GM23338 (cell line): ENCODE data around the gene MCM9. TPM values are rescaled to one million over a fixed set of nuclear protein-coding genes. Genes with fewer than 3 reads are reported as not detected.

Experiments
- ATAC-seq: fragments of 200-7000 bp; cut with Tn5 transposase; 3 replicates; pipeline ENCODE4 v1.9.1; 2020
- DNase-seq: peaks from one replicate; pipeline ENCODE4 v3.0.0-alpha.2; 2015; ENCODE audit warnings: low spot score
- H2AFZ ChIP-seq: fragments of 200-600 bp; sonication (generic); 2 replicates; pipeline ENCODE4 v1.8.0; 2016; ENCODE audit warnings: antibody characterized with exemption, mild to moderate bottlenecking, moderate library complexity
- H3F3A ChIP-seq: fragments of 200-600 bp; sonication (generic); replicated peaks from 2 replicates; pipeline ENCODE4 v1.8.0; 2017; ENCODE audit warnings: antibody characterized with exemption, mixed run types, low read depth
- H3K27ac ChIP-seq: fragments of 200-600 bp; sonication (generic); 2 replicates; pipeline ENCODE4 v1.6.1; 2016; ENCODE audit warnings: low read depth
- H3K27me3 ChIP-seq: fragments of 200-600 bp; sonication (generic); 2 replicates; pipeline ENCODE4 v1.8.0; 2016; ENCODE audit warnings: mild to moderate bottlenecking, mixed run types, moderate library complexity; ENCODE audit not compliant: insufficient read depth
- H3K36me3 ChIP-seq: fragments of 200-600 bp; sonication (generic); 2 replicates; pipeline ENCODE4 v1.8.0; 2016; ENCODE audit warnings: mild to moderate bottlenecking; ENCODE audit not compliant: insufficient read depth
- H3K4me1 ChIP-seq: fragments of 200-600 bp; sonication (generic); 2 replicates; pipeline ENCODE4 v1.8.0; 2016; ENCODE audit warnings: mild to moderate bottlenecking, moderate library complexity; ENCODE audit not compliant: insufficient read depth
- H3K4me2 ChIP-seq: fragments of 200-600 bp; sonication (generic); 2 replicates; pipeline ENCODE4 v1.7.1; 2017; ENCODE audit warnings: mixed run types
- H3K4me3 ChIP-seq: fragments of 200-600 bp; sonication (generic); 2 replicates; pipeline ENCODE4 v1.6.1; 2016; ENCODE audit warnings: mixed run types
- H3K79me2 ChIP-seq: fragments of 200-600 bp; sonication (generic); replicated peaks from 2 replicates; pipeline ENCODE4 v1.8.0; 2017; ENCODE audit warnings: mild to moderate bottlenecking; ENCODE audit not compliant: insufficient read depth
- H3K9me2 ChIP-seq: fragments of 200-600 bp; sonication (generic); 2 replicates; pipeline ENCODE4 v1.8.0; 2017; ENCODE audit not compliant: insufficient read depth
- H4K20me1 ChIP-seq: fragments of 200-600 bp; sonication (generic); replicated peaks from 2 replicates; pipeline ENCODE4 v1.8.0; 2017; ENCODE audit warnings: mild to moderate bottlenecking; ENCODE audit not compliant: insufficient read depth
- H3K27ac Mint-ChIP-seq: 2 replicates; pipeline ENCODE4 v1.8.0; 2020; ENCODE audit warnings: inconsistent platforms, mild to moderate bottlenecking, moderate library complexity, mixed read lengths
- H3K27me3 Mint-ChIP-seq: 3 replicates; pipeline ENCODE4 v1.8.0; 2022; ENCODE audit warnings: low read depth, mild to moderate bottlenecking, moderate library complexity, mixed read lengths, inconsistent platforms; ENCODE audit not compliant: insufficient read depth, poor library complexity
- H3K36me3 Mint-ChIP-seq: 3 replicates; pipeline ENCODE4 v1.8.0; 2021; ENCODE audit warnings: low read depth, mild to moderate bottlenecking, inconsistent platforms, moderate library complexity, mixed read lengths
- H3K4me1 Mint-ChIP-seq: 3 replicates; pipeline ENCODE4 v1.8.0; 2020; ENCODE audit warnings: mild to moderate bottlenecking, inconsistent platforms, mixed read lengths
- H3K4me3 Mint-ChIP-seq: 3 replicates; pipeline ENCODE4 v1.8.0; 2021; ENCODE audit warnings: moderate library complexity, mild to moderate bottlenecking, inconsistent platforms, mixed read lengths
- H3K9me3 Mint-ChIP-seq: 3 replicates; pipeline ENCODE4 v1.8.0; 2020; ENCODE audit warnings: moderate library complexity, mild to moderate bottlenecking, inconsistent platforms, mixed read lengths
- CREB1 ChIP-seq: fragments of 250-450 bp; sonication (Bioruptor Pico); IDR thresholded peaks from 2 replicates; pipeline ENCODE4 v1.5.0; 2020; ENCODE audit warnings: low read depth, mild to moderate bottlenecking, moderate library complexity
- EZH2phosphoT487 ChIP-seq: fragments of 200-600 bp; sonication (generic); IDR thresholded peaks from one replicate; pipeline ENCODE4 v1.8.1; 2018; ENCODE audit warnings: antibody characterized with exemption; ENCODE audit not compliant: unreplicated experiment
- JUNB ChIP-seq: IDR thresholded peaks from one replicate; pipeline ENCODE4 v1.6.1; 2016; ENCODE audit warnings: antibody characterized with exemption; ENCODE audit not compliant: unreplicated experiment
- NANOG ChIP-seq: IDR thresholded peaks from 2 replicates; pipeline ENCODE4 v1.6.1; 2016; ENCODE audit warnings: antibody characterized with exemption, borderline replicate concordance
- POLR2AphosphoS5 ChIP-seq: IDR thresholded peaks from 2 replicates; pipeline ENCODE4 v1.6.1; 2016; ENCODE audit warnings: antibody characterized with exemption, low read depth
- STAT1 ChIP-seq: IDR thresholded peaks from one replicate; pipeline ENCODE4 v1.6.1; 2016; ENCODE audit warnings: antibody characterized with exemption; ENCODE audit not compliant: unreplicated experiment
- ZNF114 ChIP-seq: fragments of 250-450 bp; sonication (Bioruptor Pico); IDR thresholded peaks from 2 replicates; pipeline ENCODE4 v1.5.0; 2020; ENCODE audit warnings: mild to moderate bottlenecking, moderate library complexity
- ZNF331 ChIP-seq: fragments of 250-450 bp; sonication (Bioruptor Pico); IDR thresholded peaks from 2 replicates; pipeline ENCODE4 v1.5.0; 2020; ENCODE audit warnings: low read depth, mild to moderate bottlenecking, moderate library complexity
- polyA plus RNA-seq: library from polyadenylated mRNA; unstranded; fragments of >200 nt; fragmentation: Nextera tagmentation; extraction: Ambion mirVana; gene quantifications from 2 replicates; pipeline ENCODE4 v1.2.1, GENCODE V29; 2016
- total RNA-seq: library from RNA; depleted of rRNA; stranded (reverse); fragments of >200 nt; shearing (Covaris generic); gene quantifications from 2 replicates; pipeline ENCODE4 v1.2.3, GENCODE V29; 2014
- TF ChIP-seq, protein P1 (sequence below): IDR thresholded peaks from 2 replicates; pipeline ENCODE4 v1.6.1; 2016; ENCODE audit warnings: antibody characterized with exemption
- TF ChIP-seq, protein P2 (sequence below): fragments of 250-450 bp; sonication (Bioruptor Pico); IDR thresholded peaks from 2 replicates; pipeline ENCODE4 v1.5.0; 2020; ENCODE audit warnings: mild to moderate bottlenecking, moderate library complexity
- TF ChIP-seq, protein P3 (sequence below): IDR thresholded peaks from one replicate; pipeline ENCODE4 v1.6.1; 2018; ENCODE audit warnings: antibody characterized with exemption; ENCODE audit not compliant: unreplicated experiment
- TF ChIP-seq, protein P4 (sequence below), 2 experiments: fragments of 200-600 bp in 1 of 2; sonication (generic) in 1 of 2; conservative IDR thresholded peaks; 2 replicates each; pipeline versions ENCODE4 v1.5.1 to v1.6.1; 2016 to 2017; ENCODE audit warnings: antibody characterized with exemption in 2 of 2, low read depth in 2 of 2, mild to moderate bottlenecking in 2 of 2, moderate library complexity in 1 of 2

Gene MCM9
- total and polyA plus RNA-seq, 2 experiments from 2014 or later = 14.9 to 16.6 TPM

DNA sequence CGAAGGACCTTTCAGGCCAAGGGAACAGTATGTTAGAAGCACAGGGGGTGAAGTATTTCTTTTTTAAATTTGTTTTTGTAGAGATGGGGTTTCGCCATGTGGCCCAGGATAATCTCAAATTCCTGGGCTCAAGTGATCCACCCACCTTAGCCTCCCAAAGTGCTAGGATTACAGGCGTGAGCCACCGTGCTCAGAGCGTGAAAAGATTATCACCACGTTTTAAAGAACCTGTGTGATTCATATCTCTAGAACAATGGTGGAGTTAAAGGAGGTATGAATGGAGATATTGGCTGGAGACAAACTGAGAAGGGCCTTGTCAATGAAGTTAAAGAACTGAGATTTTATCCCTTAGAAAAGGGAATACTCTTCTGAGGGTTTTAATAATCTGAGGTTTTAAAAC, 31.3 kb downstream of the MCM9 start (continued):
- TF ChIP-seq, protein P1, sequence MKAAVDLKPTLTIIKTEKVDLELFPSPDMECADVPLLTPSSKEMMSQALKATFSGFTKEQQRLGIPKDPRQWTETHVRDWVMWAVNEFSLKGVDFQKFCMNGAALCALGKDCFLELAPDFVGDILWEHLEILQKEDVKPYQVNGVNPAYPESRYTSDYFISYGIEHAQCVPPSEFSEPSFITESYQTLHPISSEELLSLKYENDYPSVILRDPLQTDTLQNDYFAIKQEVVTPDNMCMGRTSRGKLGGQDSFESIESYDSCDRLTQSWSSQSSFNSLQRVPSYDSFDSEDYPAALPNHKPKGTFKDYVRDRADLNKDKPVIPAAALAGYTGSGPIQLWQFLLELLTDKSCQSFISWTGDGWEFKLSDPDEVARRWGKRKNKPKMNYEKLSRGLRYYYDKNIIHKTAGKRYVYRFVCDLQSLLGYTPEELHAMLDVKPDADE = no peak
- TF ChIP-seq POLR2AphosphoS5 = no peak
- no peak for TF ChIP-seq ZNF331 (CRISPR knock-in tag)

DNA sequence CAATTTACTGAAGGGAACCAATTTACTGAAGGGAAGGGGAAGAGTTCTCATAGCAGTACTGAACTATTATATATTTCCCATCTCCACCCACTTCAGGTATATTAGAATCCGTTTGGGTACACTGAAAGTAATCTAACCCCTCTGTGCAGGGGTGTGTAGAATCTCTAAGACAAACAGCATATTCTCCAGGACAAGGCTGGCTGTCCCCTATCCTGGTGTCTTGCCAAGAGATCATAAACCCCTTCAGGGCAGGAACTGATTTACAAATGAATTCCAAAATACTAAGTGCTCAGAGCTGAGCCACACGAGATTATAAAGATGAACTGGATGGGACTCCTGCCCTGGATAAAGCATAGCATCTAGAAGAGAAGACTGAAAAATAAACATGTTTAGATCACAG, 31.8 kb downstream of the MCM9 start:
- no peak overlapping the region for H3K27ac Mint-ChIP-seq
- no peaks in the 10 kb centered on the region for H3K9me3 Mint-ChIP-seq
- peaks cover 39% of the 10 kb centered on the region for H4K20me1 ChIP-seq
- no peaks in the 10 kb centered on the region for H3K9me2 ChIP-seq
- H3K4me2 ChIP-seq = no peak overlapping the region
- peaks cover 14% of the 10 kb centered on the region; the same call in 1 of the 2 replicates for H3K4me1 ChIP-seq
- H3K27me3 Mint-ChIP-seq = peaks cover 2% of the 10 kb centered on the region
- H3K27ac ChIP-seq = 0 out of 2 replicates have a peak overlapping the region, but pooled peaks have one; percentile 48
- peaks cover 84% of the 10 kb centered on the region for H3K36me3 Mint-ChIP-seq
- no peak for ATAC-seq
- H3K27me3 ChIP-seq = no peaks in the 10 kb centered on the region
- no peak overlapping the region for H2AFZ ChIP-seq
- no peak for DNase-seq
- H3K36me3 ChIP-seq = peaks cover 32% of the 10 kb centered on the region
- H3F3A ChIP-seq = no peaks in the 10 kb centered on the region
- H3K79me2 ChIP-seq = peaks cover 66% of the 10 kb centered on the region
- peaks cover 26% of the 10 kb centered on the region for H3K4me1 Mint-ChIP-seq
- H3K4me3 Mint-ChIP-seq = no peak overlapping the region
- no peak overlapping the region for H3K4me3 ChIP-seq
- TF ChIP-seq CREB1 (CRISPR knock-in tag) = no peak
- TF ChIP-seq JUNB = no peak
- TF ChIP-seq POLR2AphosphoS5 = no peak
- no peak for TF ChIP-seq STAT1
- TF ChIP-seq NANOG = no peak
- TF ChIP-seq ZNF331 (CRISPR knock-in tag) = no peak
- no peak for TF ChIP-seq EZH2phosphoT487
- TF ChIP-seq, protein P1 = no peak
- TF ChIP-seq, protein P2, sequence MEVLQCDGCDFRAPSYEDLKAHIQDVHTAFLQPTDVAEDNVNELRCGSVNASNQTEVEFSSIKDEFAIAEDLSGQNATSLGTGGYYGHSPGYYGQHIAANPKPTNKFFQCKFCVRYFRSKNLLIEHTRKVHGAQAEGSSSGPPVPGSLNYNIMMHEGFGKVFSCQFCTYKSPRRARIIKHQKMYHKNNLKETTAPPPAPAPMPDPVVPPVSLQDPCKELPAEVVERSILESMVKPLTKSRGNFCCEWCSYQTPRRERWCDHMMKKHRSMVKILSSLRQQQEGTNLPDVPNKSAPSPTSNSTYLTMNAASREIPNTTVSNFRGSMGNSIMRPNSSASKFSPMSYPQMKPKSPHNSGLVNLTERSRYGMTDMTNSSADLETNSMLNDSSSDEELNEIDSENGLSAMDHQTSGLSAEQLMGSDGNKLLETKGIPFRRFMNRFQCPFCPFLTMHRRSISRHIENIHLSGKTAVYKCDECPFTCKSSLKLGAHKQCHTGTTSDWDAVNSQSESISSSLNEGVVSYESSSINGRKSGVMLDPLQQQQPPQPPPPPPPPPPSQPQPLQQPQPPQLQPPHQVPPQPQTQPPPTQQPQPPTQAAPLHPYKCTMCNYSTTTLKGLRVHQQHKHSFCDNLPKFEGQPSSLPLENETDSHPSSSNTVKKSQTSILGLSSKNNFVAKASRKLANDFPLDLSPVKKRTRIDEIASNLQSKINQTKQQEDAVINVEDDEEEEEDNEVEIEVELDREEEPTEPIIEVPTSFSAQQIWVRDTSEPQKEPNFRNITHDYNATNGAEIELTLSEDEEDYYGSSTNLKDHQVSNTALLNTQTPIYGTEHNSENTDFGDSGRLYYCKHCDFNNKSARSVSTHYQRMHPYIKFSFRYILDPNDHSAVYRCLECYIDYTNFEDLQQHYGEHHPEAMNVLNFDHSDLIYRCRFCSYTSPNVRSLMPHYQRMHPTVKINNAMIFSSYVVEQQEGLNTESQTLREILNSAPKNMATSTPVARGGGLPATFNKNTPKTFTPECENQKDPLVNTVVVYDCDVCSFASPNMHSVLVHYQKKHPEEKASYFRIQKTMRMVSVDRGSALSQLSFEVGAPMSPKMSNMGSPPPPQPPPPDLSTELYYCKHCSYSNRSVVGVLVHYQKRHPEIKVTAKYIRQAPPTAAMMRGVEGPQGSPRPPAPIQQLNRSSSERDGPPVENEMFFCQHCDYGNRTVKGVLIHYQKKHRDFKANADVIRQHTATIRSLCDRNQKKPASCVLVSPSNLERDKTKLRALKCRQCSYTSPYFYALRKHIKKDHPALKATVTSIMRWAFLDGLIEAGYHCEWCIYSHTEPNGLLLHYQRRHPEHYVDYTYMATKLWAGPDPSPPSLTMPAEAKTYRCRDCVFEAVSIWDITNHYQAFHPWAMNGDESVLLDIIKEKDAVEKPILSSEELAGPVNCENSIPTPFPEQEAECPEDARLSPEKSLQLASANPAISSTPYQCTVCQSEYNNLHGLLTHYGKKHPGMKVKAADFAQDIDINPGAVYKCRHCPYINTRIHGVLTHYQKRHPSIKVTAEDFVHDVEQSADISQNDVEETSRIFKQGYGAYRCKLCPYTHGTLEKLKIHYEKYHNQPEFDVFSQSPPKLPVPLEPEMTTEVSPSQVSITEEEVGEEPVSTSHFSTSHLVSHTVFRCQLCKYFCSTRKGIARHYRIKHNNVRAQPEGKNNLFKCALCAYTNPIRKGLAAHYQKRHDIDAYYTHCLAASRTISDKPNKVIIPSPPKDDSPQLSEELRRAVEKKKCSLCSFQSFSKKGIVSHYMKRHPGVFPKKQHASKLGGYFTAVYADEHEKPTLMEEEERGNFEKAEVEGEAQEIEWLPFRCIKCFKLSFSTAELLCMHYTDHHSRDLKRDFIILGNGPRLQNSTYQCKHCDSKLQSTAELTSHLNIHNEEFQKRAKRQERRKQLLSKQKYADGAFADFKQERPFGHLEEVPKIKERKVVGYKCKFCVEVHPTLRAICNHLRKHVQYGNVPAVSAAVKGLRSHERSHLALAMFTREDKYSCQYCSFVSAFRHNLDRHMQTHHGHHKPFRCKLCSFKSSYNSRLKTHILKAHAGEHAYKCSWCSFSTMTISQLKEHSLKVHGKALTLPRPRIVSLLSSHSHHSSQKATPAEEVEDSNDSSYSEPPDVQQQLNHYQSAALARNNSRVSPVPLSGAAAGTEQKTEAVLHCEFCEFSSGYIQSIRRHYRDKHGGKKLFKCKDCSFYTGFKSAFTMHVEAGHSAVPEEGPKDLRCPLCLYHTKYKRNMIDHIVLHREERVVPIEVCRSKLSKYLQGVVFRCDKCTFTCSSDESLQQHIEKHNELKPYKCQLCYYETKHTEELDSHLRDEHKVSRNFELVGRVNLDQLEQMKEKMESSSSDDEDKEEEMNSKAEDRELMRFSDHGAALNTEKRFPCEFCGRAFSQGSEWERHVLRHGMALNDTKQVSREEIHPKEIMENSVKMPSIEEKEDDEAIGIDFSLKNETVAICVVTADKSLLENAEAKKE (CRISPR knock-in tag) = no peak
- TF ChIP-seq, protein P3, sequence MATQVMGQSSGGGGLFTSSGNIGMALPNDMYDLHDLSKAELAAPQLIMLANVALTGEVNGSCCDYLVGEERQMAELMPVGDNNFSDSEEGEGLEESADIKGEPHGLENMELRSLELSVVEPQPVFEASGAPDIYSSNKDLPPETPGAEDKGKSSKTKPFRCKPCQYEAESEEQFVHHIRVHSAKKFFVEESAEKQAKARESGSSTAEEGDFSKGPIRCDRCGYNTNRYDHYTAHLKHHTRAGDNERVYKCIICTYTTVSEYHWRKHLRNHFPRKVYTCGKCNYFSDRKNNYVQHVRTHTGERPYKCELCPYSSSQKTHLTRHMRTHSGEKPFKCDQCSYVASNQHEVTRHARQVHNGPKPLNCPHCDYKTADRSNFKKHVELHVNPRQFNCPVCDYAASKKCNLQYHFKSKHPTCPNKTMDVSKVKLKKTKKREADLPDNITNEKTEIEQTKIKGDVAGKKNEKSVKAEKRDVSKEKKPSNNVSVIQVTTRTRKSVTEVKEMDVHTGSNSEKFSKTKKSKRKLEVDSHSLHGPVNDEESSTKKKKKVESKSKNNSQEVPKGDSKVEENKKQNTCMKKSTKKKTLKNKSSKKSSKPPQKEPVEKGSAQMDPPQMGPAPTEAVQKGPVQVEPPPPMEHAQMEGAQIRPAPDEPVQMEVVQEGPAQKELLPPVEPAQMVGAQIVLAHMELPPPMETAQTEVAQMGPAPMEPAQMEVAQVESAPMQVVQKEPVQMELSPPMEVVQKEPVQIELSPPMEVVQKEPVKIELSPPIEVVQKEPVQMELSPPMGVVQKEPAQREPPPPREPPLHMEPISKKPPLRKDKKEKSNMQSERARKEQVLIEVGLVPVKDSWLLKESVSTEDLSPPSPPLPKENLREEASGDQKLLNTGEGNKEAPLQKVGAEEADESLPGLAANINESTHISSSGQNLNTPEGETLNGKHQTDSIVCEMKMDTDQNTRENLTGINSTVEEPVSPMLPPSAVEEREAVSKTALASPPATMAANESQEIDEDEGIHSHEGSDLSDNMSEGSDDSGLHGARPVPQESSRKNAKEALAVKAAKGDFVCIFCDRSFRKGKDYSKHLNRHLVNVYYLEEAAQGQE = no peak
- TF ChIP-seq ZNF114 (CRISPR knock-in tag) = no peak
- TF ChIP-seq, protein P4, sequence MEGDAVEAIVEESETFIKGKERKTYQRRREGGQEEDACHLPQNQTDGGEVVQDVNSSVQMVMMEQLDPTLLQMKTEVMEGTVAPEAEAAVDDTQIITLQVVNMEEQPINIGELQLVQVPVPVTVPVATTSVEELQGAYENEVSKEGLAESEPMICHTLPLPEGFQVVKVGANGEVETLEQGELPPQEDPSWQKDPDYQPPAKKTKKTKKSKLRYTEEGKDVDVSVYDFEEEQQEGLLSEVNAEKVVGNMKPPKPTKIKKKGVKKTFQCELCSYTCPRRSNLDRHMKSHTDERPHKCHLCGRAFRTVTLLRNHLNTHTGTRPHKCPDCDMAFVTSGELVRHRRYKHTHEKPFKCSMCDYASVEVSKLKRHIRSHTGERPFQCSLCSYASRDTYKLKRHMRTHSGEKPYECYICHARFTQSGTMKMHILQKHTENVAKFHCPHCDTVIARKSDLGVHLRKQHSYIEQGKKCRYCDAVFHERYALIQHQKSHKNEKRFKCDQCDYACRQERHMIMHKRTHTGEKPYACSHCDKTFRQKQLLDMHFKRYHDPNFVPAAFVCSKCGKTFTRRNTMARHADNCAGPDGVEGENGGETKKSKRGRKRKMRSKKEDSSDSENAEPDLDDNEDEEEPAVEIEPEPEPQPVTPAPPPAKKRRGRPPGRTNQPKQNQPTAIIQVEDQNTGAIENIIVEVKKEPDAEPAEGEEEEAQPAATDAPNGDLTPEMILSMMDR (conservative IDR thresholded peaks at IDR 0.05; ENCODE audit: low read depth in 2 of 2) = no peak
